VCaP (cell line): ENCODE data around the gene OPHN1.

Experiments
- H3K27ac ChIP-seq: fragments of 450-650 bp; 2 replicates; pipeline ENCODE4 v1.5.1; 2017
- TF ChIP-seq, protein P1 (sequence below): fragments of 450-650 bp; conservative IDR thresholded peaks from 2 replicates; pipeline ENCODE4 v1.5.1; 2017; ENCODE audit warnings: mild to moderate bottlenecking, moderate library complexity

OPHN1 gene

DNA sequence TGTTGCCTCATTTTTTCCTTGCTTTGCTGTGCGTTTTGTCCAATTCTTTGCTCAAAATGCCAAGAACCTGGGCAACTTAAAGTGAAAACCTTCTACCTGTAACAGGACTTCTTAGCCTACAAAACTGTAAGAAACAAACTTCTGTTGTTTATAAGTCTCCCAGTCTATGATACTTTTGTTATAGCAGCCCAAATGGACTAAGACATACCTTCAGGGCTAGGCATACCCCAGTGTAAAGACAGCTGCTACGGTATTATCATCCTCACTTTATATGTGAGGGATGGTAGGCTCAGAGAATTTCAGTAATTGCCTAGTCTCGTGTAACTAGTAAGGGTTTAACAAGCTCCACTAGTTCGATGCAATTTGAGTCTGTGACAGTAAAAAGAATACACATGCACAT is 6.0 kb upstream of the OPHN1 start:
- TF ChIP-seq, protein P1, sequence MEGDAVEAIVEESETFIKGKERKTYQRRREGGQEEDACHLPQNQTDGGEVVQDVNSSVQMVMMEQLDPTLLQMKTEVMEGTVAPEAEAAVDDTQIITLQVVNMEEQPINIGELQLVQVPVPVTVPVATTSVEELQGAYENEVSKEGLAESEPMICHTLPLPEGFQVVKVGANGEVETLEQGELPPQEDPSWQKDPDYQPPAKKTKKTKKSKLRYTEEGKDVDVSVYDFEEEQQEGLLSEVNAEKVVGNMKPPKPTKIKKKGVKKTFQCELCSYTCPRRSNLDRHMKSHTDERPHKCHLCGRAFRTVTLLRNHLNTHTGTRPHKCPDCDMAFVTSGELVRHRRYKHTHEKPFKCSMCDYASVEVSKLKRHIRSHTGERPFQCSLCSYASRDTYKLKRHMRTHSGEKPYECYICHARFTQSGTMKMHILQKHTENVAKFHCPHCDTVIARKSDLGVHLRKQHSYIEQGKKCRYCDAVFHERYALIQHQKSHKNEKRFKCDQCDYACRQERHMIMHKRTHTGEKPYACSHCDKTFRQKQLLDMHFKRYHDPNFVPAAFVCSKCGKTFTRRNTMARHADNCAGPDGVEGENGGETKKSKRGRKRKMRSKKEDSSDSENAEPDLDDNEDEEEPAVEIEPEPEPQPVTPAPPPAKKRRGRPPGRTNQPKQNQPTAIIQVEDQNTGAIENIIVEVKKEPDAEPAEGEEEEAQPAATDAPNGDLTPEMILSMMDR, result no peak

DNA sequence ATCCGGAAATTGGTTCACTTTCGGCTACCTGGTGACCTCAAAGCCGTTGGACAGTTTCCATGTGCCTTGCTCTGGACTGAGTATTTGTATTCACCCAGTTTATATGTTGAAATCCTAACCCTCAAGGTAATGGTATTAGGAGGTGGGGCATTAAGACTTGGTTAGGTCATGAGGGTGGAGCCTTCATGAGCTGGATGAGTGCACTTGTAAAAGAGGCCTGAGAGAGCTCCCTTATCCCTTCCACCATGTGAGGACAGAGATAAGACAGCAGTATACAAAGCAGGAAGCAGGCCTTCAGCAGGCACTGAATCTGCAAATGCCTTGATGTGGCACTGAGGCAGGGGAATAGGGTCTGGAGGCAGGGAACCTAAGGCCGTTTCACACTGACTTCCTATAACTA is 5.3 kb upstream of the OPHN1 start:
- TF ChIP-seq, protein P1, result no peak
- H3K27ac ChIP-seq, result no peak overlapping the region

More for the DNA sequence above, 6.0 kb upstream of the OPHN1 start:
- no peak overlapping the region for H3K27ac ChIP-seq

DNA sequence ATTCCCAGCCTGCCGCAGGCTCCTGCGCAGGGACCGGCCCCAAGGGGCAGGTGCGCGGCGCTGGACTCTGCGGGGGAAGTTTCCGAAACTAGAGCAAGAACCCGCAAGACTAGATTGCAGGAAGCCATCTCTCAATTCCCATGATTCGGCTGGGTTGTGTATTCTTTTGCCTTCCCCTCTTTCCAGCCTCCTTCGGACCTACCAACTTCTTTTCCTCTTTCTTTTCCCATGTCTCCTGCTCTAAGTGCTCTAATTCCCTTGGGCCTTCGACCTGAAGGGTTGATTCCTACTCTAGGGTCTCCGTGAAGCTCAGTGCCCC is 645 bp upstream of the OPHN1 start:
- H3K27ac ChIP-seq, result peak overlapping the region; percentile 90
- TF ChIP-seq, protein P1, result no peak

DNA sequence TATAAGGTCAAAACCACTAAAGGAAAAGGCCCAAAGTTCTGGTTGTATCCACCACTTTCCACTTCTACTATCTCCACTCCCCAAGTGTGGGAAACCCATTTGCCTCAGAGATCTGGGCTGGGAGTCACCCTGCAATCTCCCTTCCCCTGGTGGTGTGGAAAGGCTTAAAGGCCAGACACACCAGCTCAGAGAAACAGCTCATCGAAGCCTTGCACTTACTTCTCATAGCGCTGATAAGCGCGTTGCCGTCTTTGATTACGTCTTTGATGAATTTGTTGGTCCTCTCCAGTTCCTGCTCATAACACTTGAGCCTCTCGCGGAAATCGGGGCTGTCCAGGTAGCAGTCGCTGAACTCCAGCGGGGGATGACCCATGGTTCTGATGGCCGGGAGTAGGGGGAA is 647 bp downstream of the OPHN1 start:
- H3K27ac ChIP-seq, result peak overlapping the region; percentile 90
- TF ChIP-seq, protein P1, result no peak

DNA sequence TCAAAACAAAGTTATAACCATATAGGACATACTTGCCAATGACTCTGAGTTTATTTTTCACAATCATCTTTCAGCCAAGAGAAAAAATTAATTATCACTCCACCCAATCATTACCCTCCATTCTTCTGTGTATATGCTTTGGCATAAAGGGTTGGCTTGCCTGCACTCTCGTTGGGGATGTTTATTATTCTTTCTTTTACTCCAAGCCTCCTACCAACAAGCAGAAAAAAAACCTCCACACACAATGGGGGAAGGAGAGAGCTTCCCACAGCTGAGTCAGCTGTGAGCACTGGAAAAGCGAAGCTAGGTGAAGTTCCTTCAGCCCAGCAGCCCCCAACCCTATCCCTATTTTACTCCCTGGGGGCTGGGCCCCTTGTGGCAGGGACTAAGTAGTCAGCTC is 1.5 kb downstream of the OPHN1 start:
- TF ChIP-seq, protein P1, result no peak
- H3K27ac ChIP-seq, result no peak overlapping the region

DNA sequence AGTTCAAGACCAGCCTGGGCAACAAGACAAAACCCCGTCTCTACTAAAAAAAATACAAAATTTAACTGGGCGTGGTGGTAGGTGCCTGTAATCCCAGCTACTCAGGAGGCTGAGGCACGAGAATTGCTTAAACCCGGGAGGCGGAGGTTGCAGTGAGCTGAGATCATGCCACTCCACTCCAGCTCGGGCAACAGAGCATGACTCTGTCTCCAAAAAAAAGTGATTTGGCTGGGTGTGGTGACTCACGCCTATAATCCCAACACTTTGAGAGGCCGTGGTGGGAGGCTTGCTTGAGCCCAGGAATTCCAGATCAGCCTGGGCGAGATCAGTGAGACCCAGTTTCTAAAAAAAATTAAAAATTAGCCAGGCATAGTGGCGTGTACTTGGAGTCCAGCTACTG is 4.1 kb downstream of the OPHN1 start:
- TF ChIP-seq, protein P1, result no peak
- no peak overlapping the region for H3K27ac ChIP-seq

DNA sequence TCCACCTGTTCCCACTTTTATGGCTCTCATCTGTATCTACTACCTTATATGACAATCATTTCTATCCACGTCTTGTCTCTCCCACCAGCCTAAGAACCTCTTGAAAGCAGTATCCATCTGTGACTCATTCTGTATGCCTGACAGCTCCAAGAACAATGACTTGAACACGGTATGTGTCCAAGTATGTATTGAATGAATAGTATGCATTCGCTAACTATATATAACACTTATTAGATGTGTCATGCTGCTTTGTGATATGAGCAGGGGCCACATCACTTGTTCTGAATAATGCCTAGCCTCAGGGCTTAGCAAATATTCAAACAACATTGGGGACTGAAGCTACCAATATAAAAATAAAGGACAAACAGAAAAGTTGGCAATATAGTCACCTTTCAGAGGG is 4.9 kb downstream of the OPHN1 start:
- H3K27ac ChIP-seq, result no peak overlapping the region
- TF ChIP-seq, protein P1, result no peak

DNA sequence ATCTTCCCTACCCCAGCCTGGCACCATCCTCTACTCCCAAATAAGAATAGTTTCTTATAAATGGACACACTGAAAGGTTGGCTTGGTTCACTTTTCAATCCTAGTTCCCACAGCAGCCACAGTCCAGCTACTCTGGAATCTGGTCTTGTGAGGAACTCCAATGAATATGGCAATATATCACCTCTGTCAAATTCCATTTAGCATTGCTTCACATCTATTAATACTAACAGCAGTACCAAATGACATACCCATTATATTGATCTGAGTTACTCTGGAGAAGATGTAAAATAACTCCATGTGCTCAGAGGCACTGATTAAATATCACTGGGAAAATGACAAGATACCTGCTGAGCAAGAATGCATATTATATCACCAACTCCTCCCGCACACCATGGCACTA is 8.6 kb downstream of the OPHN1 start:
- no peak overlapping the region for H3K27ac ChIP-seq
- TF ChIP-seq, protein P1, result no peak
